HL-60 (cell line): ENCODE measurements around the gene SOX3.

Source experiments
- DNase-seq, 2 experiments: peaks; one replicate each; pipeline ENCODE4 v3.0.0-alpha.2; 2010 to 2020; ENCODE audit warnings: low read depth in 1 of 2, low spot score in 1 of 2
- H3K27ac ChIP-seq: fragments of 250-450 bp; sonication (Bioruptor Pico); replicated peaks from 2 replicates; pipeline ENCODE4 v1.5.1; 2020; ENCODE audit warnings: mild to moderate bottlenecking, moderate library complexity
- H3K27me3 ChIP-seq: fragments of 250-450 bp; sonication (Bioruptor Pico); 2 replicates; pipeline ENCODE4 v1.5.1; 2021; ENCODE audit warnings: mild to moderate bottlenecking, moderate library complexity; ENCODE audit not compliant: insufficient read depth, poor library complexity, severe bottlenecking
- H3K4me3 ChIP-seq: replicated peaks from 2 replicates; pipeline ENCODE4 v1.5.1; 2011; ENCODE audit warnings: mild to moderate bottlenecking, control low read depth, low read length; ENCODE audit not compliant: insufficient read depth
- GABPA ChIP-seq: IDR thresholded peaks from 2 replicates; pipeline ENCODE4 v1.6.1; 2012; ENCODE audit warnings: low read depth
- POLR2AphosphoS5 ChIP-seq: IDR thresholded peaks from 2 replicates; pipeline ENCODE4 v1.6.1; 2012; ENCODE audit warnings: low read depth
- REST ChIP-seq: IDR thresholded peaks from 2 replicates; pipeline ENCODE4 v1.6.1; 2012; ENCODE audit warnings: low read depth; ENCODE audit not compliant: insufficient replicate concordance
- SPI1 ChIP-seq: IDR thresholded peaks from 2 replicates; pipeline ENCODE4 v1.6.1; 2012; ENCODE audit warnings: low read depth, mild to moderate bottlenecking, borderline replicate concordance
- TF ChIP-seq, protein P1 (sequence below): IDR thresholded peaks from one replicate; pipeline ENCODE4 v1.5.1; 2011; ENCODE audit warnings: low read length, control low read depth, inconsistent platforms; ENCODE audit not compliant: insufficient read depth

SOX3 gene

GRCh38 chrX:140503714-140504351 lies 1.0 kb downstream of the SOX3 start:
- no peak for TF ChIP-seq REST
- no peak for TF ChIP-seq SPI1
- no peak for TF ChIP-seq GABPA
- TF ChIP-seq POLR2AphosphoS5, result no peak
- DNase-seq, result no peak
- no peak overlapping the region for H3K4me3 ChIP-seq
- H3K27me3 ChIP-seq, result peaks cover 3% of the 10 kb centered on the region
- H3K27ac ChIP-seq, result no peak overlapping the region

- TF ChIP-seq, protein P1, sequence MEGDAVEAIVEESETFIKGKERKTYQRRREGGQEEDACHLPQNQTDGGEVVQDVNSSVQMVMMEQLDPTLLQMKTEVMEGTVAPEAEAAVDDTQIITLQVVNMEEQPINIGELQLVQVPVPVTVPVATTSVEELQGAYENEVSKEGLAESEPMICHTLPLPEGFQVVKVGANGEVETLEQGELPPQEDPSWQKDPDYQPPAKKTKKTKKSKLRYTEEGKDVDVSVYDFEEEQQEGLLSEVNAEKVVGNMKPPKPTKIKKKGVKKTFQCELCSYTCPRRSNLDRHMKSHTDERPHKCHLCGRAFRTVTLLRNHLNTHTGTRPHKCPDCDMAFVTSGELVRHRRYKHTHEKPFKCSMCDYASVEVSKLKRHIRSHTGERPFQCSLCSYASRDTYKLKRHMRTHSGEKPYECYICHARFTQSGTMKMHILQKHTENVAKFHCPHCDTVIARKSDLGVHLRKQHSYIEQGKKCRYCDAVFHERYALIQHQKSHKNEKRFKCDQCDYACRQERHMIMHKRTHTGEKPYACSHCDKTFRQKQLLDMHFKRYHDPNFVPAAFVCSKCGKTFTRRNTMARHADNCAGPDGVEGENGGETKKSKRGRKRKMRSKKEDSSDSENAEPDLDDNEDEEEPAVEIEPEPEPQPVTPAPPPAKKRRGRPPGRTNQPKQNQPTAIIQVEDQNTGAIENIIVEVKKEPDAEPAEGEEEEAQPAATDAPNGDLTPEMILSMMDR, result no peak
- TF ChIP-seq SPI1 (no peak), POLR2AphosphoS5 (no peak), REST (no peak), GABPA (no peak)
- Histone ChIP-seq H3K27ac (no peak overlapping the region), H3K27me3 (peaks cover 3% of the 10 kb centered on the region), H3K4me3 (no peak overlapping the region)
- DNase-seq, result no peak
These were observed 1.6 kb downstream of the SOX3 start for GRCh38 chrX:140503238-140503601.

DNA sequence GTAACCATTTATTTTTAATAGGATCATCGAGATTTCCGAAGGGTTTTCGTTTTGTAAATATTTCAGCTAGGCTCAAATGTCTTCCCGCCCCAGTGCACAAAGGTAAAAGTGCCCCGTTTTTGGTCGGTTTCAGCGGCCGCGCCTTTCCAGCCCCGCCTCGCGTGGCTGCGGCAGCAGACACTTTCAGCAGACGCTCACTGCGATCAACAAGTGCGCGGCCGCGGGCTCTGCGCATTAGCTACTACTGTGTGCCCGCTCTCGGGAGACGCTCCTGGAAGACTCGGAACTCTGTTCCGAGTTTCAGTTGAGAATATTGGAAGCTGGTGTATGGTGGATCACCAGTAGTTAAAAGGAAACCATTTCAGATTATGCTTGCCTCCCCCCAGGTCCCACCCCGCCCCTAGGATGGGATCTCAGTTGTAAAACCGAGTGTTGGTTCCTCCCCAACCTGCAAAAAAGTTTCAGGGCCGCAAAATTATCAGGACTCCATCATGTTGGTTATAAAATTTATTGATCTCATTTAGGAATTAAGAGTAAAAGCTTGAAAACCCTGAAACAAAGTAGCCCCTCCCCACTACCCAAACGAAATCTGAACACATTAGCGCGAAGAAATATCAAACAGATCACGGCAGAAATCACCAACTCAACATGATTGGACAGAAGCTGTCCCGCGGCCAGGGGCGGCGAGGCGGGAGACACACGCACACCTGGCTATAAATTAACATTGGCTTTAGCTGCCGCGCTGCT lies 2.2 kb downstream of the SOX3 start:
- Histone ChIP-seq H3K27ac (no peak overlapping the region), H3K4me3 (no peak overlapping the region), H3K27me3 (peaks cover 3% of the 10 kb centered on the region)
- TF ChIP-seq, protein P1, result no peak
- TF ChIP-seq REST, result no peak
- no peak for TF ChIP-seq SPI1
- no peak for TF ChIP-seq POLR2AphosphoS5
- TF ChIP-seq GABPA, result no peak
- DNase-seq, result no peak
